ENCODE measurements around the gene PRKAR2B.
"Not testable (repeated sequence)": the region's sequence is repeated elsewhere in the genome, so short reads cannot be mapped to it uniquely, and the experiment has no call there.

The PRKAR2B gene

GRCh38 chr7:107123392-107123791 is 78.9 kb downstream of the PRKAR2B start:
- no peak for DNase-seq

- DNase-seq, result no peak
These were observed 81.0 kb downstream of the PRKAR2B start for GRCh38 chr7:107125475-107125874.

- DNase-seq, result no peak
These were observed 83.7 kb downstream of the PRKAR2B start for GRCh38 chr7:107128217-107128616.

DNA sequence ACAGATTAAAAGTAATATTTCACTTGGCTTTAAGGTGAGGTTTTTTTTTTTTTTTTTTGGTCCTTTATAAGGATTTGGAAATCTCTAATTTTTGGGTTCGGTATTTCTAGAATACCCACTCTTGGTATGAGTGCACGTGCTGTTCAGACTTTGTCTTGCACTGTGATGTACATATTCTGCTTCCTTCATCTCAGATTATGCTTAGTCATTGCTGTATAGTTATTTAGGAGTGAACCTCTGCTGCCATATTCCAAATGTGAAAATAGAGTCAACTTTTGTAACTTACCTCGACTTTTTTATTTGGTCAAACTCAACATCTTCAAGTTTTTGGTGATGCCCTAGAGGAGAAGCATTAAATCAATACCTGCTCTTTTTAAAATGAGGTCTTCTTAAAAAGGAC is 84.2 kb downstream of the PRKAR2B start:
- DNase-seq, result no peak

GRCh38 chr7:107130487-107131220 is 86.1 kb downstream of the PRKAR2B start:
- no peak for DNase-seq

DNA sequence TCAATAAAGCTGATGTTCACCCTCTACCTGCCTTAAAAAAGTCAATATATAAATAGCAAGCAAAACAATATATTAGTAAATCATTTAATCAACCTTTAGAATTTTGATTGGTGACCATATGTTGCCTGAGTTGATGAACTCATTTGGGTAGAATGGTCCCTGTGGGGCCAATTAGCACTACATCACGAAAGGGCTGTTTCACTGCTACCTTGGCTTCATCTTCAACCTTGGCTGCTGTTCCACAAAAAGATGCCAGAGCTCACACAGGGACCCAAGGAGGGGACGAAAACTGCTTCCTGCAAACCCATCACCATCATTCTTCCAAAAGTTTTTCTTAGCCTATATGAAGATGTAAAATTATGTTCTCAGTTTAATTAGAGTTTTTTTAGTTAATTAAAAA is 88.9 kb downstream of the PRKAR2B start:
- no peak for DNase-seq

DNA sequence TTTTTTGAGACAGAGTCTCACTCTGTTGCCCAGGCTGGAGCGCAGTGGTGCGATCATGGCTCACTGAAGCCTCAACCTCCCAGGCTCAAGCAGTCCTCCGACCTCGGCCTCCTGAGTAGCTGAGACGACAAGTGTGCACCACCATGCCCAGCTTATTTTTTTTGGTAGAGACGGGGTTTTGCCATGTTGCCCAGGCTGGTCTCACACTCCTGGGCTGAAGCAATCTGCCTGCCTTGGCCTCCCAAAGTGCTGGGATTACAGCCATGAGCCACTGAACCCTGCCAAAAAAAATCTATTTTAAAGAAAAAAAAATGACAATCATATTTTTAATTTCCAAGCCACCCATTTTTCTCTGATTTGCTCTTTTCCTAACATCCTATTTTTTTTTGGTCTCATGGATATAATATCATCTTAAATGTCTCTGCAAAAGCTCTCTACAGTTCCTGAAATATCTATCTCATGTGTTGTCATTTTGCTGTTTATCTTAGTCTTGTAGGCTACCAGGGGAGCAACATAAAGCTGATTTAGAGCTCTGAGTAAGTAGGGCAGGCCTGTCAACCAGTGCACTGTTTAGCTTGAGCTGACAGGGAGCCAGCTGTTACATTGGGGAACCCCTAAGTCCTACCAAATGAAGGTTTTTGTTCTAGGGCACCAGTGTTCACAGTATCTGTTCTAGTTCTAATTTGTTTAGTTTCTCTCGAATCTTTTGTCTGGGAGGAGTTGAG is 94.4 kb downstream of the PRKAR2B start:
- no peak for DNase-seq

- DNase-seq, result not testable (repeated sequence)
These were observed 99.4 kb downstream of the PRKAR2B start for GRCh38 chr7:107143875-107144274.

- no peak for DNase-seq
These were observed 100.7 kb downstream of the PRKAR2B start for GRCh38 chr7:107145067-107145838.

GRCh38 chr7:107147464-107148393 is 103.2 kb downstream of the PRKAR2B start:
- no peak for DNase-seq

GRCh38 chr7:107148721-107149120 is 104.2 kb downstream of the PRKAR2B start:
- no peak for DNase-seq

DNA sequence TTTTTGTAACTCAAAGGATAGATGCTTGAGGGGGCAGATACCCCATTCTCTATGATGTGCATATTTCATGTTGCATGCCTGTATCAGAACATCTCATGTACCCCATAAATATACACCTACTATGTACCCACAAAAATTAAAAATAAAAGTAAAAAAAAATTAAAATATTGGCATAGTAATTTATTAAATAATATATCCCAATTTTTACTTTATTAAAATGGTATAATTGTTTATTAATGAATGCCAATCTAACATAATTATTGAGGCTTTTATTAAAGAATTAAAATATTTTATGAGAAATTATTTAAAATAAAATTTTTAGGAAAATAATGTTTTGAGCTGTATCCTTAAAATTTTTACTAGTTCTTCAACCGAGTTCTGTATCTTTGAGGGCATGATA is 105.4 kb downstream of the PRKAR2B start:
- DNase-seq, result no peak

DNA sequence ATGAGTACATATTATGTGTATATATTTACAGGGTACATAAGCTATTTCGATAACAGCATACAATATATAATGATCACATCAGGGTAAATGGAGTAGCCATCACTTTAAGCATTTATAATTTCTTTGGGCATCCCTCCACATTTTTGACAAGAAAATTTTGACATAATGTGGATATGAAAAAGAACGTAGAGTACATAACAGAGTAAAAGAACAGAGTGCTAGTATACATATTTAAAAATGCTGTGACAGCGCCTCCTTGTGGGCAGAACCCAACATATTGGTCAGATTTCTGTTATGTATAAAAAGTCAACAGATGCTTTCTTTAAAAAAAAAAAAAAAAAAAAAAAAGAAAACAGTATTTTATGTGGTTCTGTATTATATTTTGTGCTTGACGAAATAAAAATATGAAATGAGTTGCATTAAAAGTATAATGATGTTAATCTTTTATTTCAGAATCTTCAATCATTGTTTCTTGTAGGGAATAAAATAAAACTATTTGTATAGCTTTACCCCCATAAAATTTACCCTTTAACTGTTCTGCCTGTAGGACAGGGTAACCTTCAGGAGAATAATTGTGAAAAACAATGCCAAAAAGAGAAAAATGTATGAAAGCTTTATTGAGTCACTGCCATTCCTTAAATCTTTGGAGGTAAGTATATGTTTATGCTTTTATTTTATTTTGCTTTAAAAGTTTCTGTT is 106.0 kb downstream of the PRKAR2B start:
- no peak for DNase-seq

DNA sequence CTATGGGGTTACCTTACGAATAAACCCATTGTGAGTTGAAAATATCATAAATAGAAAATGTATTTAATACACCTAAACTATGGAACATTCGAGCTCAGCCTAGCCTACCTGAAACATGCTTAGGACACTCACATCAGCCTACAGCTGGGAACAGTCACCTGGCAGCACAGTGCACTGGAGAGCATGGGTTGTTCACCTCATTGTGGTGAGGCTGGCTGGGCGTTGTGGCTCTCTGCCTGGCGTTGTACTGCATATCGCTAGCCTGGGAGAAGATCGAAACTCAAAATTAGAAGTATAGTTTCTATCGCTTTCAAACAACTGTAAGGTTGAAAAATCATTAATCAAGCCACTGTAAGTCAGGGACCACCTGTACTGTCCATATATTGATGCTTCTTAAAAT is 107.0 kb downstream of the PRKAR2B start:
- no peak for DNase-seq

DNA sequence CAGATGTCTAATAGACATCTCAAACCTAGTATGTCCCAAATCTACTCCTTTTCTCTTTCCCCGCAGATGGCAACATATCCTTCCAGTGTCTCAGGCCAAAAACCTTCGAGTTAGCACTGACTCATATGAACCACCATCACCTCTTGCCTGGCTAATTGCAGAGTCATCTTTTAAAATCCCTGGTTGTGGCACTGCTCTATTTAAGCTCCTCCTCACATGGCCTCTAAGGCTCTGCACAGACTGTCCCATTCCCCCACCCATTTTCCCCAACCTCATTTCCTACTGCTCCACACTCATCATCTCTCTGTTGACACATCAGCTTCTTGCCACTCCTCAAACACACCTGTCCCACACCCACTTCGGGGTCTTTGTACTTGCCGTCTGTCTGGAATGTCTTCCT is 107.5 kb downstream of the PRKAR2B start:
- no peak for DNase-seq

DNA sequence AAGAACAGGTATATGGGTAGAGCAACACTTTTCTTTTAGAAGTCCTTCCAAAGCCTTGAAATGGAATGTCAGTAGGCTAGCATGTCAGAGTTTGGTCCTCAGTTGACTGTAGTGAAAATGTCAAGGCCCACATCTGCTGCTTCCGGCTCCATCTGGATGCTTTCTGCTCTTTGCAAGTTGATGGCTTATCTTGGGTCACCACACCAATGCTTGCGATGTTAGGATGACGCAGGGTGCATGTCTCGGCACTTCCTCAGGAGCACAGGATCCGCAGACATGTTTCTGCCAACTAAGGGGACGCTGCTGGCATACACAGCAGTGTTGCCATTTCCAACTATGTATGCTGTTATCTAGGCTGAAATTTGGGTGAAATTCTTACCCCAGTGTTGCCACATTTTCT is 110.3 kb downstream of the PRKAR2B start:
- DNase-seq, result no peak

- DNase-seq, result not testable (repeated sequence)
These were observed 111.2 kb downstream of the PRKAR2B start for GRCh38 chr7:107155726-107156125.

DNA sequence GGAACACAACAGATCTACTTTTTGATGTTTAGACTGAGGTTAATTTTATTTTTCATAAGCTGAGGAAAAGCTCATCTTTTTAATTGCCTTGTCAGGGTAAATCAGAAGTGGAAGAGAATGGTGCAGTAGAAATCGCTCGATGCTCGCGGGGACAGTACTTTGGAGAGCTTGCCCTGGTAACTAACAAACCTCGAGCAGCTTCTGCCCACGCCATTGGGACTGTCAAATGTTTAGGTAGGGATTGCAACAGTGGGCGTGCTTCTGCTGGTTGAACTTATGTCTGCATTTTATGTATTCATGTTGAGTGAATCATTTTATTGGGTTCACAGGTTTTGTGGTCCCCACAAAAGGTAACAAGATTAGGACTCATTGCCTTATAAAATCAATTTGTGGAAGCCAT is 112.6 kb downstream of the PRKAR2B start:
- no peak for DNase-seq

GRCh38 chr7:107158028-107158427 is 113.5 kb downstream of the PRKAR2B start:
- no peak for DNase-seq

GRCh38 chr7:107160389-107160788 is 115.9 kb downstream of the PRKAR2B start:
- DNase-seq, result no peak

GRCh38 chr7:107161415-107161814 is 116.9 kb downstream of the PRKAR2B start:
- DNase-seq, result no peak

DNA sequence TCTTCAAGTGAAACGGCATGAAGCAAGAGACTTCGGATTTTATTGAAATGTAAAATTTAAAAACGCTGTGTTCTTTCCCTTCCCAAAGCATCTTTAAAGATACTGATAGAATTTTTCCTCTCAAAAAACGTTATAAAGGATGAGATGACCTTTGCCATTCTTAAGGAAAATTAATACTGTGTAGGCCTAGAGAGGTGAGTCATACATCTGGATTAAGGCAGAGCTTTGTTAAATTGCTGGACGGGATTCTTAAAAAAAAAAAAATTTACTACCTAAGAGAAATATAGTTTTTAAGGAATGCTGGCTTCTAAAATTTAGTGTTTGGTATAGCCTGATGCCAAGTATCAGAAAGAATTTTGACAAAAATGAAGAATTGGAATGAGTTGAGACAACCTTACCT is 118.0 kb downstream of the PRKAR2B start:
- no peak for DNase-seq
